ENCODE measurements around the gene IL6ST.

DNA sequence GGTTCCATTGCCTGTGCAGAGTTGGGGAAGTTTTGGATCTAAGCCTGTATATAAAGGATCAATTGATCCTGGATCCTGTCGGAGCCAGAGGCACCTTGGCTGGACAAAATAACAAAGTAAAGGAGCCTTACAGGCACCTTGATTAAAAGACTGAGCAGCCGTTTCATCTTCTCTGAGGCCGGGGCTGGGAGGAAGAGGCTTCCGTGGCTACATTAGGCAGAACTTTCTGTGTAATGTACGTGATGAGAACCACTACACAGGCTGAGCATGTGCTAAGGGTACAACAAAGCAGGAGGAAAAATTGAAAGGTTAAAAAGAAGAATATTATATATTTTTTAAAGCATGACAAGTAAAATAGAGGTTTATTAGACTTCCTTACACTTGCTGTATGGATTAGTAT, 106.6 kb downstream of the IL6ST start:
- TF ChIP-seq, protein P1, sequence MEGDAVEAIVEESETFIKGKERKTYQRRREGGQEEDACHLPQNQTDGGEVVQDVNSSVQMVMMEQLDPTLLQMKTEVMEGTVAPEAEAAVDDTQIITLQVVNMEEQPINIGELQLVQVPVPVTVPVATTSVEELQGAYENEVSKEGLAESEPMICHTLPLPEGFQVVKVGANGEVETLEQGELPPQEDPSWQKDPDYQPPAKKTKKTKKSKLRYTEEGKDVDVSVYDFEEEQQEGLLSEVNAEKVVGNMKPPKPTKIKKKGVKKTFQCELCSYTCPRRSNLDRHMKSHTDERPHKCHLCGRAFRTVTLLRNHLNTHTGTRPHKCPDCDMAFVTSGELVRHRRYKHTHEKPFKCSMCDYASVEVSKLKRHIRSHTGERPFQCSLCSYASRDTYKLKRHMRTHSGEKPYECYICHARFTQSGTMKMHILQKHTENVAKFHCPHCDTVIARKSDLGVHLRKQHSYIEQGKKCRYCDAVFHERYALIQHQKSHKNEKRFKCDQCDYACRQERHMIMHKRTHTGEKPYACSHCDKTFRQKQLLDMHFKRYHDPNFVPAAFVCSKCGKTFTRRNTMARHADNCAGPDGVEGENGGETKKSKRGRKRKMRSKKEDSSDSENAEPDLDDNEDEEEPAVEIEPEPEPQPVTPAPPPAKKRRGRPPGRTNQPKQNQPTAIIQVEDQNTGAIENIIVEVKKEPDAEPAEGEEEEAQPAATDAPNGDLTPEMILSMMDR (IDR thresholded peaks at IDR 0.05) = no peak
- no peak for TF ChIP-seq POLR2A (IDR thresholded peaks at IDR 0.05)
